Activated T-helper 2 cell treated with anti-CD3 and anti-CD28 coated beads, Interferon-gamma antibody, Interleukin-2, Interleukin-4, amounts not matched to agents 10 μg/mL and 5 μg/mL and 100 μg/mL, durations not matched to agents 14 hours and 24 hours and 36 hours (primary cell): Measurements from ENCODE around the gene C3orf18. TPM values are rescaled to one million over a fixed set of nuclear protein-coding genes. Genes with fewer than 3 reads are reported as not detected.

Source experiments
- DNase-seq: peaks from one replicate; pipeline ENCODE4 v3.0.0; 2021; ENCODE audit warnings: low spot score
- H3K27ac Mint-ChIP-seq: one replicate; pipeline ENCODE4 v1.8.0; 2021; ENCODE audit warnings: mixed read lengths
- H3K27me3 Mint-ChIP-seq: one replicate; pipeline ENCODE4 v1.8.0; 2021; ENCODE audit warnings: low read depth, mixed read lengths
- H3K36me3 Mint-ChIP-seq: one replicate; pipeline ENCODE4 v1.8.0; 2021; ENCODE audit warnings: low read depth, mixed read lengths
- H3K4me1 Mint-ChIP-seq: one replicate; pipeline ENCODE4 v1.8.0; 2021; ENCODE audit warnings: low read depth, mixed read lengths
- H3K4me3 Mint-ChIP-seq: one replicate; pipeline ENCODE4 v1.8.0; 2021; ENCODE audit warnings: low read depth, mild to moderate bottlenecking, moderate library complexity, mixed read lengths
- H3K9me3 Mint-ChIP-seq: one replicate; pipeline ENCODE4 v1.8.0; 2021; ENCODE audit warnings: mixed read lengths
- intact Hi-C: fragments of 100-400 bp; cut with micrococcal nuclease; formaldehyde crosslinking; loops from one replicate; pipeline ENCODE4 v1.15.1; 2023
- total RNA-seq: library from RNA; stranded (reverse); gene quantifications from 2 replicates; pipeline ENCODE4 v1.2.3, GENCODE V29; 2022

The C3orf18 gene
- 35.2 and 37.2 TPM in 2 replicates for total RNA-seq

GRCh38 chr3:50567386-50568167 lies at the start of gene C3orf18:
Gene C3orf18, minus strand, starts transcription at chr3:50567747. Its CDS starts 2,048 bp downstream, at chr3:50565699.
- Mint-ChIP-seq H3K4me1 (peaks cover 54% of the 10 kb centered on the region), H3K36me3 (peaks cover 46% of the 10 kb centered on the region), H3K27me3 (no peaks in the 10 kb centered on the region), H3K9me3 (no peaks in the 10 kb centered on the region), H3K4me3 (peak within 1 kb of the TSS; percentile 95), H3K27ac (peak within 1 kb of the TSS; percentile 96)
- DNase-seq, result peak; percentile 96
- intact Hi-C loops, result loop anchor here (2.0 to 5.0 kb wide), 3 partner anchors 215 to 1375 kb away; partner anchors contain the start of genes CYB561D2, MANF, NPRL2 and PARP3

DNA sequence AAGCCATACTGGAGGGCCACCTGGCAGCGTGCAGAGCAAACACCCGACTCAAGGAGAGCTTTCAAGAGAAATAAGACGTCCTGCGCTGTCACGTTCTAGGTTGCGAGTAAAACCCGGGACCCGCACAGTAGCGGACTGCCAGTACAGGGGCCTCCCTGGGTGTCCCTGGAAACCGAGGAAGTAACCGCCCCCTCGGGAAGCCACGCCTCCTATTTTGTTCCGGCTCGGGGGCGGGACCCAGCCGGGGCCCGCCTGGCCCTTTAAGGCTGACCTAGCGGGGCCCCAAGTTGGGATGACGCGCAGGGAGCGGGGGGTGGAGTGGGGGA lies 49.2 kb upstream of the C3orf18 start:
- H3K27ac Mint-ChIP-seq, result peak overlapping the region; percentile 92
- intact Hi-C loops, result loop anchor here (1.0 to 10.0 kb wide), 5 partner anchors 36 to 1068 kb away; partner anchors contain the start of genes CYB561D2 and NPRL2
- H3K4me1 Mint-ChIP-seq, result peaks cover 55% of the 10 kb centered on the region
- H3K4me3 Mint-ChIP-seq, result peak overlapping the region; percentile 92
- no peaks in the 10 kb centered on the region for H3K9me3 Mint-ChIP-seq
- peaks cover 77% of the 10 kb centered on the region for H3K36me3 Mint-ChIP-seq
- H3K27me3 Mint-ChIP-seq, result no peaks in the 10 kb centered on the region
- peak; percentile 94 for DNase-seq

GRCh38 chr3:50616003-50616769 lies 48.6 kb upstream of the C3orf18 start:
- H3K36me3 Mint-ChIP-seq, result peaks cover 79% of the 10 kb centered on the region
- peaks cover 55% of the 10 kb centered on the region for H3K4me1 Mint-ChIP-seq

DNA sequence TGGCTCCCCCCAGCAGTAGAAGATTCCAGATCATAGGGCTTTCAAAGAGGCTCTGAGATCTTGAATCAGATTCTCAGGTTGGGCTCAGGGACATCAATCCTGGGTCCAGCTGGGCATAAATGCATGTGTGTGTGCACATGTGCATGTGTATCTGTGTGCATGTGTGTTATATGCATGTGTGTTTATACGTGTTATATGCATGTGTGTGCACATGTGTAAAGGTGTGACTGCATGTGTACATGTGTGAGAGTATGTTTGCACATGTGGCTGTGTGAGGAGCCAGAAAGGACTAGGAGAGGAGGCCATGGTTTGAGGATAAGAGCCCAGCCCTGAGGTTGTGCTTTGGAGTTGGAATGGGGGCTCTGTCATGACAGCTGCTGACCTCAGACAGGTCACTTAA lies 47.6 kb upstream of the C3orf18 start:
- Mint-ChIP-seq H3K27ac (peak overlapping the region; percentile 6), H3K36me3 (peaks cover 79% of the 10 kb centered on the region), H3K4me1 (peaks cover 45% of the 10 kb centered on the region), H3K27me3 (no peaks in the 10 kb centered on the region), H3K9me3 (no peaks in the 10 kb centered on the region), H3K4me3 (peak overlapping the region; percentile 92)
- intact Hi-C loops, result loop anchor here (2.0 to 10.0 kb wide), 4 partner anchors 178 to 1070 kb away; partner anchors contain the start of genes CYB561D2 and NPRL2
- DNase-seq, result no peak

More at GRCh38 chr3:50616003-50616769, 48.6 kb upstream of the C3orf18 start:
- Mint-ChIP-seq H3K9me3 (no peaks in the 10 kb centered on the region), H3K27me3 (no peaks in the 10 kb centered on the region), H3K27ac (peak overlapping the region; percentile 92), H3K4me3 (peak overlapping the region; percentile 92)
- intact Hi-C loops, result loop anchor here (1.0 to 10.0 kb wide), 5 partner anchors 36 to 1069 kb away; partner anchors contain the start of genes CYB561D2 and NPRL2
- peak; percentile 76 for DNase-seq

- intact Hi-C loops, result loop anchor here (1.0 to 10.0 kb wide), 4 partner anchors 12 to 1072 kb away; partner anchors contain the start of gene MANF
- H3K4me3 Mint-ChIP-seq, result peak overlapping the region; percentile 95
- no peaks in the 10 kb centered on the region for H3K27me3 Mint-ChIP-seq
- H3K9me3 Mint-ChIP-seq, result no peaks in the 10 kb centered on the region
- H3K36me3 Mint-ChIP-seq, result peaks cover 81% of the 10 kb centered on the region
- H3K27ac Mint-ChIP-seq, result peak overlapping the region; percentile 96
- peaks cover 30% of the 10 kb centered on the region for H3K4me1 Mint-ChIP-seq
- DNase-seq, result no peak
Measured at GRCh38 chr3:50612970-50613846, 45.7 kb upstream of the C3orf18 start.

DNA sequence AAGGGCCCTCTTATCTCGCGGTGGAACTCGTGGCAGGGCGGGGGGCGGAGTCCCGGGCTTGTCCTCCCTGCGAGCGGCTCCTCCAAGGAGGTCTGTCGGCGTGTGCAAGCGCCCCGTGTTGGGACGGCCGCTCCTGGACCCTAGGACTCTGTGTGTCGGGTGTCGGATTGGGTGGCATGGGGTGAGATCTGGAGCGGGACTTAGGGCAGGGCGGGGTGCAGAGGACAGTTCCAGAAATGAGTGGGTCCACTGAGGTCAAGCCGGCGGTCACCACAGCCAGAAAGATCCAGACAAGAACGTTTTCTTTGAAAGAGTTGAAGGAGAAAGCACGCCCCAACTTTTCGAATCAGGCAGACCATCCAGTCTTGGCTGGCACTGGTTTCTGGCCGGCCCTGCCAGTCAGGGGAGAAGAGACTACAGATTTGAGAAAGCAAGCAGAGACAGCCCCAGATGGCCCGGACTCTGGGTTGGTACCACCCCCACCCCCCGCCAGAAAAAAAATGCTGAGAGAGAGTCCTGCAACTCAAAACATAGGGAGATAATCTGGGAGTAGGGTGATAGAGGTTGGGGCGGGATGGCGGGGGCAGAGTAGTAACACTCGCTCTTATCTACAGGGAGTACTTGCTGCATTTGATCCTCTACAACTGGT lies 44.8 kb upstream of the C3orf18 start:
- intact Hi-C loops, result loop anchor here (1.0 to 10.0 kb wide), 4 partner anchors 11 to 1072 kb away; partner anchors contain the start of gene MANF
- Mint-ChIP-seq H3K4me1 (peaks cover 30% of the 10 kb centered on the region), H3K36me3 (peaks cover 85% of the 10 kb centered on the region), H3K27me3 (no peaks in the 10 kb centered on the region), H3K9me3 (no peaks in the 10 kb centered on the region), H3K4me3 (peak overlapping the region; percentile 95), H3K27ac (peak overlapping the region; percentile 96)
- no peak for DNase-seq

- Mint-ChIP-seq H3K4me3 (peak within 1 kb of the TSS; percentile 95), H3K4me1 (peaks cover 29% of the 10 kb centered on the region), H3K9me3 (no peaks in the 10 kb centered on the region), H3K27me3 (no peaks in the 10 kb centered on the region), H3K36me3 (peaks cover 92% of the 10 kb centered on the region), H3K27ac (peak within 1 kb of the TSS; percentile 100)
- DNase-seq, result peak; percentile 99
- intact Hi-C loops, result loop anchor here (1.0 to 10.0 kb wide), 5 partner anchors 10 to 1073 kb away; partner anchors contain the start of gene MANF
Measured at GRCh38 chr3:50611464-50612233, 44.1 kb upstream of the C3orf18 start, which contains the start of gene CISH. Gene CISH, minus strand, starts transcription at chr3:50611774. Its CDS starts 124 bp downstream, at chr3:50611650.

DNA sequence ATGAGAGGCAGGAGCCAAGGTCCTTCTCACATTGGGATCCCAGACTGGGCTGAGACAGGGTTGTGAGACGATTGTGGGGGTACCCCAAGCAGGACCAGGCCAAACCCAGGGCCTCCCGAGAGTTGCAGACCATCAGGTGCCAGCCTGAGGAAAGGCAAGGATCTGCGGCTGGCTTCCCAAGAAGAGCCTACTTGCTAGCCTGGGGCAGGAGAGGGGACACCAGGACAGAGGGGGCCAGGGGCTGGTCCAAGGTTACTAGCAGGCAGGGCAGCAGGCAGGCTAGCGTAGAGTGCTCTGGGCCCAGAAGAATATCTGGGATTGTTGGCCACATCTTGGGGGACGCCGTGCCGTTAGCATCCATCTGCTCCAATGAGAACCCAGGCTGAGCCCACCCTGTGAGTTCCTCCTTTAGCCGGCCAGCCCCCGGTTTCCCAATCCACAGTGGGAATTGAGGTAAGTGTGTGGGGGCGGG lies 43.5 kb upstream of the C3orf18 start:
- Mint-ChIP-seq H3K4me3 (peak overlapping the region; percentile 95), H3K36me3 (peaks cover 93% of the 10 kb centered on the region), H3K27ac (peak overlapping the region; percentile 100), H3K4me1 (peaks cover 25% of the 10 kb centered on the region), H3K9me3 (no peaks in the 10 kb centered on the region), H3K27me3 (no peaks in the 10 kb centered on the region)
- DNase-seq, result no peak
- intact Hi-C loops, result loop anchor here (1.0 to 10.0 kb wide), 3 partner anchors 21 to 1074 kb away; no protein-coding TSS in a partner anchor

GRCh38 chr3:50610181-50610971 lies 42.8 kb upstream of the C3orf18 start:
- peak overlapping the region; percentile 95 for H3K4me3 Mint-ChIP-seq
- no peaks in the 10 kb centered on the region for H3K27me3 Mint-ChIP-seq
- H3K9me3 Mint-ChIP-seq, result no peaks in the 10 kb centered on the region
- intact Hi-C loops, result loop anchor here (5.0 to 10.0 kb wide), 2 partner anchors 887 to 1074 kb away; no protein-coding TSS in a partner anchor
- peak overlapping the region; percentile 100 for H3K27ac Mint-ChIP-seq
- H3K36me3 Mint-ChIP-seq, result peaks cover 94% of the 10 kb centered on the region
- H3K4me1 Mint-ChIP-seq, result peaks cover 25% of the 10 kb centered on the region
- DNase-seq, result no peak

DNA sequence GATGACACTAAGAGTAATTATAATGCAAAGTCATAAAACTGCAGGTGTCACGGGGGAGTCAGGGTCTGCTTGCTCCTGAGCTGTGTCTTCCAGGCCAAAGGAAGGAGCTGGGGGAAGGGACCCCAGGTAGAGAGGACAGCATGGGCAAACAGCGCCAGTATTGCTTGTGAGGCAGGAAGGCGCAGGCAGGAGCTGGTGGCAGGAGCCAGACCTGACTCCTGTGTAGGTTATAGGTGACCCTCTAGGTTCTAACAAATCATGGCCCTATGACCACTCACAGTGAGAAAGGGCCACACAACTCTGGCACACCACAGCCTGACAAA lies 42.2 kb upstream of the C3orf18 start:
- Mint-ChIP-seq H3K36me3 (peaks cover 96% of the 10 kb centered on the region), H3K9me3 (no peaks in the 10 kb centered on the region)

More for the DNA sequence above, 42.2 kb upstream of the C3orf18 start:
- Mint-ChIP-seq H3K27ac (peak overlapping the region; percentile 100), H3K4me1 (peaks cover 27% of the 10 kb centered on the region), H3K4me3 (peak overlapping the region; percentile 95), H3K27me3 (no peaks in the 10 kb centered on the region)
- no peak for DNase-seq
- intact Hi-C loops, result loop anchor here (5.0 to 10.0 kb wide), 2 partner anchors 888 to 1075 kb away; no protein-coding TSS in a partner anchor
